Daoy (cell line): ENCODE measurements around the gene STAT6. TPM values are rescaled to one million over a fixed set of nuclear protein-coding genes. Genes with fewer than 3 reads are reported as not detected.
"Not testable (repeated sequence)": the region's sequence is repeated elsewhere in the genome, so short reads cannot be mapped to it uniquely, and the experiment has no call there.

Source experiments
- DNase-seq: peaks from one replicate; pipeline ENCODE4 v3.0.0-alpha.2; 2015; ENCODE audit warnings: low read depth
- total RNA-seq: library from RNA; depleted of rRNA; stranded (reverse); fragments of >200 nt; shearing (Covaris generic); gene quantifications from 2 replicates; pipeline ENCODE4 v1.2.3, GENCODE V29; 2014

STAT6 gene
- total RNA-seq, 1 experiment from 2014 or later = 39.1 TPM

DNA sequence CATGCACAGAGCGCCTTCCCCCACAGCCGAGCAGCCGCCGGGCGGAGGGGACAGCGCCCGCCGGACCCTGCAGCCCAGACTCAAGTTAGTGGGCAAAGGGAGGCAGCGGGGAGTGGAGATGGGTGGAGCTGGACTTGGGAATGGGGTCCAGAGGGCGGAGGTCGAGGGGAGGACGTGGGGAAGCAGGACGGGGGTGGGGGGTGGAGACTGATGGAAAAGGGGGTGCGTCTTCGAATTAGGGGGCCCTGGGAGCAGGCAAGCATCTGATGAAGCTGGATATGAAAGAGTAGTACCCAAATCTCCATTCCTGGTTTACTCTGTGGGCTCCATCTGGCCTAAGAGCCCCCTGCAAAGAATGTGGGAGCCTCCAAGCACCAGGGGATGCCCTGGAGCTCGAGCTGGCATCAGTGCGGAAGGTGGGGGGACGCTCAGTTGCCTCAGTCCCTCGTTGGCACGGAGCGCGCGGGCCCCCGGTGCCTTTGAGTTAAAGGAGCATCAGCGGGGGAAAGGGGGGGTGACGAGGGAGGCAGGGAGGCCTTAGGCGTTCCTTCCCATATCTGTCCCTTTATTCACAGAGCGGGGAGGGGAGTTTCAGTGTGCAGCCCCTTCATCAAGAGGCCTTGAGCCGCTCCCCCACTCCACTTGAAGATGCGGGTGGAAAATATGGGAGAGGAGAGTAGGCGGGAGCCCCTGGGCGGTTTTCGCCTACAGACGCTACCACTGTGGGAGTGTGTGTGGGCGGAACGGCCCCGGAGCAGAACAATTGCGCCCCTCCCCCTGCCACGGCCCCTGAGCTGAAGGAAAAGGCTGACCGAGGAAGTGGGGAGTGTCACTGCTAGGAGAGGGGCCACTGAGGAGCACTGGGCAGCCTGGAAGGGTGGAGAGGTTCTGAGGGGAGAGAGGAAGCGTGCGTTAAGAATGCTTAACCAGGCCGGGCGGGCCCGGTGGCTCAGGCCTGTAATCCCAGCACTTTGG is 21.6 kb downstream of the STAT6 start:
- DNase-seq = peak; percentile 63

DNA sequence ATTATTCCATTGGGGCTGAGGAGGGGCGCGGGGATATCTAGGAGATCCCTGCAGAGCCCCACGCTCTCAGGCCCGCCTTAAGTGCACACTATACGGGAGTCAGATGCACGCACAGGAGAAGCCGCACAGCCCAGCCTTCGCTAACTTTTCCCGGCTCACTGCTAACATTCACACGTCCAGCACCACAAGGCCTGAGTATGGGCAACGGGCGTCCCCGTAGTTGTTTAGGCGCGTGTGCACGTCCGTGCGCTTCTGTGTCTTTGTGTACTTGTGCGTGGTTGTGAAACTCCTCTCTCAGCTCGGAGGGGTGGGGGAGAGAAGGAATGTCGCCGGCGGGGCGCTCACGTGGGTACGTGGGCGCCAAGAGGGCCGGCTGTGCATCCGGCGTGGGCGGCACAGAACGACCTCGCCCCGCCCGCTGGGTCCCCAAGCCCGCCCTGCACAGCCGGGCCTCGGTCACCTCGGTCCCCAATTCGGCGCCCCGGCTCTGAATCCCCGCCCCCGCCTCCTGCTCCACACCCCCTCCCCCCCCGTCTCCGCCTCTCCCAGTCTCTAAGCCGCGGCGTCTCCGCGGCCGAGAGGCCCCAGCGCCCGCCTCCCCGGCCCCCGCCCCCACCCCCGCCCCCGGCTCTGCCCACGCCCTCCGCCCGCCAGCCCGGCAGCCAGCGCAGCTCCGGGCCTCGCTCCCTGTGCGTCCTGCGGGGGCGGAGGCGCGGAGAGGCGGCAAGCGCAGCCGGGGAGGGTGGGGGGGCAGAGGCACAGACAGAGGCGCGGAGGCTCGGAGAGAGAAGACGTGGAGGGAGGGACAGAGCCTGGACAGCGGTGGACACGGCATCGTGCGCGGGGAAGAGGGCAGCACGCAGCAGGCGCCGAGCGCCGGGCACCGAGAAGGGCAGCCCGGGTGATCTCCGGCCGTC is 22.6 kb downstream of the STAT6 start, which contains the start of gene NAB2:
TSS of gene NAB2 (plus strand) at position 761 of the 917 bp plus-strand sequence. CDS start 158 bp downstream, outside the sequence.
- DNase-seq = peak; percentile 97

DNA sequence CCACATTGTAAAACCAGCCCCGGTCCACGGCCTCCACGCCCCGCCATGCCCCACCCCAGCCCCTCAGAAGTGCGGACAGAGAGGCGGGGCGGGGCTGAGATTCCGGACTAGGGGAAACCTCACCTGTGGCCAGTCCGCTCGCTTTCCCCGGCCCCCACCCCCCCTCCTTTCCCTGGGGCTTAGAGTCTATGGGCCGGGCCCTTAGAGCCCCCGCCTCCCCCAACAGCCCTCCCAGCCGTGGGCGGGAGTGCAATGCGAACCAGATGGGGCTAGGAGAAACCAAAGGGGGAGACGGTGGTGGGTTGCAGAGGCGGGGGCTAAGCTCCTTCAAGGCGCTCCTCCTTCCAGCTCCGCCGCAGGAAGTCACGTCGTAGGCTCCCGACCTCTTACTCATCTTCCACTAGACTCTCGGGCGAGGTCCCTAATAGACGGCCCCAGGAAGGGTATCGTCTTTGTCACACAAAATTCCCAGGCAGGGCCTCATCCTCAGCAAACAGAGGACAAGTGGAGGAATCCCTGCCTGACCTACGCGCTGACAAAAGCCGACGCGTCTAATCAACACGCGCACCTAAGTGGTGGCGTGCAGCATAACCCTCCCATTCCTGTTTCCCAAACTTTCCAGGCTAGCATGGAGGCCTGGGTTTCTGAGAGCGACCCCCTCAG is 23.3 kb downstream of the STAT6 start:
- DNase-seq = peak; percentile 97

DNA sequence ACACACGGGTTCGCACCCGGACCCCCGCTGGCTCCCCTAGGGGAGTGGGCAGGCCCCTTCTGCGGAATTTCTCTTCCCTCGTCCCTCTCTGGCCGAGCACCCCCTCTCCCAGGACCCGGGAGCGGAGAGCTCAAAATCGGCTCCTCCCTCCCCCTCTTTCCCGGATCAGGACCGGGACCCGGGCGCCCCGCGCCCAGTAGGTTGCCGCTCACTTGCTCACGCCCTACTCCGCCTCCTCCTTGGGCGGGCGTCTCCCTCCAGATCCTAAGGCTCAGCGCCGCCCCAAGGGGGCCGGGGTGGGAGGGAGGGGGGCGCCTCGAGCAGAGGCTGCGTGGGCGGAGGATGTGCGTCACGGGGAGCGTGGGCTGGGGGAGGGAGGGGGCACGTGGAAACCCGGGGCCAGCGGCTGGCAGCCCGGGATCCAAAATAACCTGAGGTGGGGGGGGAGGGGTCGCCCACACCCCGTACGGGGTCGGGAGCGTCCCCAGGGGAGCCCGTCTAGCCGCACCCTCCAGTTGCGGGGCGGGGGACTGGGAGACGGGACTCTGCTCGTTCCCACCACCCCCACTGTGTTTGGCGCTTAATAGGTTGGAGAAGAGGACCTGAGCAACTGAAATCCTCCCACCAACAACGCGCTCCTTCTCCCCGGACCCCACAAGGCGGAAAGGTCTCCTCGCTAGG is 24.0 kb downstream of the STAT6 start:
- peak; percentile 92 for DNase-seq

DNA sequence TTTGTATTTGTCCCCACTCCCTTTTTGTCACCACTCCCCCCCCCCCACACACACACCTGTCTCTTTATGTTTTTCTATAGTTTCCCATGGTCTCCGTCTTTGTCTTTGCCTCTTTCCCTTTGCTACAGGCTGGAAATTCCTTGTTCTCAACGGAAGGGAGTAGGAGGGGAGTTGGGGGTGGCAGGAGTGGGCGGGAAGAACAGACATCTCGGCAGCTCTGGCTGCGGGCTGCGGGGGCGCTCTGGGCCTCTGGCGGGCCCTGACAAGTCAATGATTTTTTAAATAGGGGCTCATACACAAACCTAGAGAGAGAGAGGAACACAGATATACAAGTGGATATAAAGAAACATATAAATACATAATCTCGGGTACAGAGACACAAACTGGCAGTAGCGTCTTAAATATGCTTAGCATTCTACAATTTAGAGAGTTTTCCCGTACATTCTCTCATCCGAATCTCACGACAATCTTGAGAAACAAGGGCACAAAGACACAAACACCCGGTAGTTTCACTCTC is 24.6 kb downstream of the STAT6 start:
- DNase-seq = peak; percentile 86

DNA sequence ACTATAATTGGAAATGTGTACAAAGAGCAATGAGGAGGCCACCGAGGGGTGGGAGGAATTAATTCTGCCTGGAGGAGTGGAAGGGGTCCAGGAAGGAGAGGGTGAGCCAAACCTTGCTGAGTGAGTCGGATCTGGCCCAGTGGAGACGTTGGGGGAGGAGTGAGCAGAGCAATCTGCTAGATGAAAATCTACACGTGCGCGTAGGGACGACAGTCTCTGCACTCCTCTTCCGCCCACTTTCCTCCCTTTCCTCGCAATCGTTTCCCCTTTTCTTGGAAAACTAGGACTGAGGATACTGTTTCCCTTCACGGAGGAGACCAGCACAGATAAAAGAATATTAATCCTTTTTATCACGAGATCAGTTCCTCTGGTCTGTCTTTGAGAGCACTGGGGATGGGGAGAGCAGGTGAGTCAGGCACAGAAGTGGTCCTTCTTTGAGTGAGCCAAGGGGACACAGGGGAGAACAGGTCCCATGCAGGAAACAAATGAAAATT is 25.1 kb downstream of the STAT6 start:
- DNase-seq = peak; percentile 60

DNA sequence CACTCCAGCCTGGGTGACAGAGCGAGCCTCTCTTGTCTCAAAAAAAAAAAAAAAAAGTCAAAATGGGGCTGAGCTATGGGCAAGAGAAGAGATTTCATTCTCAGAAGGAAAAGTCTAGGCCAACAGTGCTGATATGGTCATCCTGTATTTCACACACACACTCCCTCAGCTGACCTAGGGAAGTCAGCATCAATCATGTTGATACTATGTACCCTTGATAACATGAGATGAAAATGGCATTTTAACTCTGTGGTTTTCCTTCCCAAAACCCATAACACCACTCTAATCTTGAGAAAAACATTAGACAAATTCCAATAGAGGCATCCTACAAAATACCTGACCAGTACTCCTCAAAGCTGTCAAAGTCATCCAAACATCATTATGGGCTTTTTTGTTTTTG is 30.3 kb downstream of the STAT6 start:
- DNase-seq = no peak

DNA sequence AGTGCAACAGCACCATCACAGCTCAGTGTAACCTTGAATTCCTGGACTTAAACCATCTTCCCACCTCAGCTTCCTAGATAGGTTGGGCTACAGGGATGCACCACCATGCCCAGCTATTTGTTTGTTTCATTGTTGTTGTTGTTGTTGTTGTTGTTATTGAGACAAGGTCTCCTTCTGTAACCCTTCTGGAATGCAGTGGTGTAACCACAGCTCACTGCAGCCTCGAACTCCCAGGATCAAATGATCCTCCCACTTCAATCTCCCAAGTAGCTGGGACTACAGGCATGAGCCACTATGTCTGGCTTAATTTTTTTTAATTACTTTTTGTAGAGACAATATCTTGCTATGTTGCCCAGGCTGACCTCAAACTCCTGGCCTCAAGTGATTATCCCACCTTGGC is 31.3 kb downstream of the STAT6 start:
- DNase-seq = no peak

DNA sequence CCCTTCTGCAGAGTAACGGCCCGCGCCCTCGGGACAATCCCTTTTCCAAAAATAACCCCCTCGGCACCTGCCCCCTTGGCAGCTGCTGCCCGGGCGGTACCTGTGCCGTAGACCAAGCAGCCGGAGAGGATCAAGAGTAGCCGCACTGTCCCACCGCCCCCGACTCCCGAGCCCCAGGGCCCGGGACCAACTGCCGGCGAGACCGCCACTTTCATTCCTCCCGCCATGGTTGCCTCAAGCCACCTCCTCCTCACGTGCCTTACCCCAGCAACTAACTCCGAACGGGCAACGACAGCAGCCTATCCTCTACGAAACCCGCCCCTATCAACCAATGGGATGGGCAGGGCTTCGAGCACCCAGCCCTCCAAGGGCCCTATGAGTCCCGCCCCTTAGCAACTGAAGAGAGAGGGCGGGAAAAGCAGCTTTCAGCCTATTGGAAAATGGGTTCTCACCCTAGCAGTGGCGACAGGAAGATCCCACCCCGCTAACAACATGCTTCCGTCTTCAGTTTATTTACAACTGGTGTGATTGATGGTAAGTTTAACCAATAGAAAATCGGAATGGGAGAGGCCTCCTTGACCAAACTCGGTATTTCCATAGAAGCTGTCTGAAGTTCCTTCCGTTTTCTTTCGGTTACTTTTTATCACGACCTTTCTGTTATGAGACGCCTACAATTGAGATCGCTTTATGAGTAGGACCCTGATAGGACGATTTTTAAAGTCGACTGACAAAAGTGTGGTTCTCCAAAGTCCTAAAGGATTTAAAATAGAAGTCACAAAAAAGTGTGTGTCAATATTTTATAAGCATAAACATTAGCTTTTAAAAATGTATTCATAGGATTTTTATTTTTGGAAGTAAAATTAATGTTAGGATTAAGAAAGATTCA is 32.4 kb downstream of the STAT6 start, which contains the start of gene NEMP1:
TSS of gene NEMP1 (minus strand) at position 273 of the 886 bp plus-strand sequence. CDS start at position 227, 46 bp downstream.
- peak; percentile 99 for DNase-seq

DNA sequence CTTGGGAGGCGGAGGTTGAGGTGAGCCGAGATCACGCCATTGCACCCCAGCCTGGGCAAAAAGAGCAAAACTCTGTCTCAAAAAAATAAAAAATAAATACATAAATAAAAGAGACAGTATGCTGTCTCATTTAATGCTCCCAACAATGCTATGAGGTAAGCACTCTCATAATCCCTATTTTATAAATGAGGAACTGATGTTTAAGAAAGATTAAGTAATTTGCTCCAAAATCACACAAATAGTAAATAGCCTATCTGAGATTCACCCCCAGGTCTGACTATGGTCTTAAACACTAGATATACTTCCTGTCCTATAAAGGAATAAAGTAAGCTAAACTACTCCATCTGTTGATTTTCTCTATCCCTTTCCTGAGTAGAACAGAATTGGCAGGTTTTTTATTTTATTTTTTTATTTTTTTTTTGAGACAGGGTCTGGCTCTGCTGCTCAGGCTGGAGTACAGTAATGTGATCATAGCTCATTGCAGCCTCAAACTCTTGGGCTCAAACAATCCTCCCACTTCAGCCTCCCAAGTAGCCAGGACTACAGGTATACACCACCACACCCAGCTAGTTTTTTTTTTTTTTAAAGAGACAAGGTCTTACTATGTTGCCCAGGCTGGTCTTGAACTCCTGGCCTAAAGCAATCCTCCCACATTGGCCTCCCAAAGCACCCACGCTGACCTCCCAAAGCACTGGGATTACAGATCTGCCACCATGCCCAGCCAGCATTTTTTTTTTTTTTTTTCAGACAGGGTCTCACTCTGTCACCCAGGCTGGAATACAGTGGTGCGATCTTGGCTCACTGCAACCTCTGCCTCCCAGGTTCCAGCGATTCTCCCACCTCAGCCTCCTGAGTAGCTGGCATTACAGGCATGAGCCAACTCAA is 37.4 kb downstream of the STAT6 start:
- not testable (repeated sequence) for DNase-seq

DNA sequence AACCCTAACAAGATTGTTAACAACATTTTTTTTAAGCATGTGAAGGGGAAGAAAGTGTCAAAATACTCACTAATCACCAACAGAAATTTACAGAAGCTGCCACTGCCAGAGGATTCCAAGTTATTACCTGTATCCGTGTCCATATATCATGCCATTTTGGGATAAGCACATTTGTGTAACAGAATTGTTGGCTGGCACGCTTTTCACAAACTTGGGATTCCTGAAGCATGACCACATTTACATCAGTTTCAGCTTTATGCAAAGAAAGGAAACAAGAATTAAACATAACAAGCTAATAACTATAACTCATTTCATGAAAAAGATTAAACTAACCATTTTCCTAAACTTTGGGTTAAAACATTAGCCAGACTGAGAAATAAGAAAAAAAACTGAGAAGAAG is 38.5 kb downstream of the STAT6 start:
- DNase-seq = no peak

DNA sequence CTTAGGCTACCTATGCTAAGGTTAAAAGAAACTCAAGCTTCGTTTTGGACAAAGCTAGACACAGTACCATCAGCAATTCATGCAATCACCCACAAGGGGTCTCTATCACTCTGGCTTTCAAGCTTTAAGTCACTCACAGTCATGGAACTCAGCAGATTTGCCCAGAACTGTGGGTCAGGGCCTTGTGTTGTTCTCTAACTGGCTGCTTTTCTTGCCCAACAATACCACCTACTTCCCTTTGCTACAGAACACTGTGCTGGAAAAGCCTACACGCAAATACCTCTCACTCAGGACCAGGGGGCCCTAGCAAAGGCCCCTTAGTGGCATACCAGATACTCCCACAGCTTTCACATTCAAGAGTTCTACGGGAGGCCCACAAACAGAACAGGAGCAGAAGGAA is 41.6 kb downstream of the STAT6 start:
- peak; percentile 62 for DNase-seq

DNA sequence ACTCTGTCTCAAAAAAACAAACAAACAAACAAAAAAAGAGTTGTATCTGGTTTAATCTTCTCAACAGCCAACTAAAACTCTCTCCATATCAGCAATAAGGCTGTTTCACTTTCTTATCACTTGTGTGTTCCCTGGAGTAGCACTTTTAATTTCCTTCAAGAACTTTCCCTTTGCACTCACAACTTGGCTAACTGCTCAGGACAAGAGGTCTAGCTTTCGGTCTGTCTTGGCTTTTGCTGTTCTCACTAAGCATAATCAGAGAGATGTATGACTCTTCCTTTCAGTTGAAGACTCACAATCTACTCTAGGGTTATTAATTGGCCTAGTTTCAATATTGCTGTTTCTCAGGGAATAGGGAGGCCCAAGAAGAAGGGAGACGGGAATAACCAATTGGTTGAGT is 44.9 kb downstream of the STAT6 start:
- DNase-seq = no peak

DNA sequence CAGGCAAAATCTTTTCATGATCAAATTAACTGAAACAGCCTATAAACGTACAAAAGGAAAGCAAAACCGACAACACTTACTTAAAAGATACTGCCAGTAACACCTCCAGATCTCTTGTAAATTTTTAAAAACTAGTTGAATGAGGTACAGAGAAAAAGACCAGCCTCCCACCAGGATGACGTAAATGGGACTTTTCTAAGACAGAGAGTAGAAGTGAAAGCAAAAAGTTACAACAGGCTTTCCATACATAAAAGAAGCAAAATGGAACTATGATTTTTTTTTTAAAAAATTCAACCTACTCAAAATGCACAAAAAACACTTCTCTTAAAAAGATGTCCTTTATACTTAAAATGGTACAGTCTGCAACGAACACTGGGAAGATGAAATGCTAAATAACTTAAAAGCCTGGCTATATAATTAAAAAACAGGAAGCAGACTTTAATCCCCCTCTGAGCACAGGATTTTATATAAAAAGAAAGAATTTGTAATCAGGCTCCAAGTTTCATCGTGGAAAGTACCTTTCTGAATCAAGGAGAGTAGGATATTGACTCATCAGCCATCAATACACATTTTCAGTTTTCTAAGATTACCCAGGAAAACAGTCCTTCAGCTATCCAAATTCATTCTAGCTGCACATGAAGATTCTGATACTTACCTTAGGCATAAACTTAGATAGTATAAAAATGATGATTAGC is 47.0 kb downstream of the STAT6 start:
- DNase-seq = no peak

DNA sequence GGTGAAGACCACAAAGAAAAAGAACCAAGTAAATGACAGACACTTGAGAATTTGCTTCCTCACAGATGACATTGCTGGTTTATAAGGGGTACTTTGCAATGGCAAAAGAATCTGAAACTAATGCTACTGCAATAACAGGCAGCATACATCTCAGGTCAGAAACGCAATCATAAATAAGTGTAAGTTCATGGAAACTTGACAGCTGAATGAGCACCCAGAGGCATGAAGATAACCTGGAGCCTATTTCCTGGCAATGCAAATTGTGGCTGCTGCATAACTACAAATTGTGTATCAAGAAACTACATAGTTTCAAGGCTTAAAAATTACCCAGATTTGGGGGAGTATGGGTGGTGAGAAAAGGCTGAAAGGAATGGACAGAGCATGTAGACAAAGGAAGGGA is 52.7 kb downstream of the STAT6 start:
- no peak for DNase-seq

DNA sequence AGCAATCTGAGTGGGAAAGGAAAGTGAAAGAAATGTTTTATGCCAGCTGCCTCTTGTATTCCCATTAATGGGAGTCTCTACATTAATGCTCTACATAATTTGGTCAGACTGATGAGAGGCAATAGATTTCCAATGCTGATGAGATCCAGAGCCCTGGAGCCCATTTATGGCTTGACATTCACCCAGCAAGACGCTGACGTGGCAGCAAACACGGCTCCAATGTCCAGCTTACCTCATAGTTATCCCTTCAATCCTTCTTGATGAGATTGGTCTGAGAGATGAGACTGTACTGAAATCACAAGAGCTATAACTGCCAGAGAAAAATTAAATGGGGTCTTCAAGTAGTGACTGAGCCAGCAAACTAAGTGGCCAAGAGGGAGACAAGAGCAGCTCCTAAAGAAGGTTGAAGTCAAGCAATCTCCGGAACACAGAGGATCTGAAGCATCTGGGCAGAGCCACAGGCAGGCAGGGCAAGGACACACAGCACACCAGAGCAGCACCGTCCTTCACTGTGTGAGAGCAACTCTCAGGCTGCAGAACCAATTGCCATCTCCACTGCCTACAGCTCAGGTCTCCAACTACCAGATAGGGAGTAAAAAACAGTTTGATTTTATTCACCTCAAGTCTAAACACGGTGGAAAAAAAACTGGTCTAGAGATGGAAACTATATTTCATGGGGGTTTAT is 54.0 kb downstream of the STAT6 start:
- no peak for DNase-seq

DNA sequence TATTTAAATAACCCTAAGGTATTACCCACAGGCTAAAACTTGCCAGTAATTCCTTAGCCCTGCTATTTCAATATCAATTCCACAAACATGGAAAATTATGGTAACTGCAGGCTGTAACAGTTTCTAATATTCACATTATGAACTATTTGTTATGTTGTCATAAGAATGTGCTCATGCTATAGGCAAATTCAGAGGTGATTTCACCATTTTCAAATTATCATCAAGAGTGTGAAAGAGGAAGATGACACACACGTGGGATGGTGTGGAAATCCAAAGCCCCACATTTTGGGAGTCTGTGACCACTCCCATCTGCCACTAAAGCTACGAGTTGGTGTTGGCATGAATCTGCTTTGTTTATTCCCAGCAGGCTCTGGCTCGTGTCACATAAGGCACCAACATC is 55.3 kb downstream of the STAT6 start:
- DNase-seq = no peak
